Spleen (tissue), 11 donors: Measurements from ENCODE around the gene OSM. TPM values are rescaled to one million over a fixed set of nuclear protein-coding genes. Genes with fewer than 3 reads are reported as not detected.

ENCODE experiments used
- DNase-seq: peaks from one replicate; pipeline ENCODE4 v3.0.0-alpha.2; 2020
- H3K27ac ChIP-seq, 8 donors: fragments of 200-600 bp; sonication (generic) in 7 of 8; 1 replicate in 4 of 8; 2 replicates in 4 of 8; pipeline versions ENCODE4 v1.5.0 to v1.8.0; 2016 to 2021; ENCODE audit warnings: inconsistent platforms in 4 of 8, mild to moderate bottlenecking in 4 of 8, moderate library complexity in 1 of 8
- H3K27me3 ChIP-seq, 7 donors: fragments of 200-600 bp; sonication (generic) in 6 of 7; replicated peaks in 1 of 7; 1 replicate in 4 of 7; 2 replicates in 3 of 7; pipeline versions ENCODE4 v1.5.0 to v1.8.0; 2016 to 2021; ENCODE audit warnings: inconsistent platforms in 3 of 7, mild to moderate bottlenecking in 1 of 7
- H3K36me3 ChIP-seq, 6 donors: fragments of 200-600 bp; sonication (generic) in 5 of 6; 1 replicate in 4 of 6; 2 replicates in 2 of 6; pipeline versions ENCODE4 v1.5.0 to v1.8.0; 2016 to 2021; ENCODE audit warnings: inconsistent platforms in 2 of 6
- H3K4me1 ChIP-seq, 6 donors: fragments of 200-600 bp; sonication (generic) in 5 of 6; 1 replicate in 3 of 6; 2 replicates in 3 of 6; pipeline versions ENCODE4 v1.5.0 to v1.8.0; 2016 to 2021; ENCODE audit warnings: inconsistent platforms in 3 of 6
- H3K4me3 ChIP-seq, 8 donors: fragments of 200-600 bp; sonication (generic) in 7 of 8; 1 replicate in 4 of 8; 2 replicates in 4 of 8; pipeline versions ENCODE4 v1.5.0 to v1.8.0; 2016 to 2021; ENCODE audit warnings: inconsistent platforms in 4 of 8, mild to moderate bottlenecking in 4 of 8, moderate library complexity in 2 of 8
- H3K9me3 ChIP-seq, 8 donors: fragments of 200-600 bp; sonication (generic) in 7 of 8; 1 replicate in 4 of 8; 2 replicates in 4 of 8; pipeline versions ENCODE4 v1.5.0 to v1.8.0; 2016 to 2021; ENCODE audit warnings: inconsistent platforms in 4 of 8
- POLR2A ChIP-seq, 3 donors: fragments of 450-650 bp; IDR thresholded peaks; one replicate each; pipeline ENCODE4 v1.5.1; 2017; ENCODE audit warnings: antibody characterized with exemption in 3 of 3, mild to moderate bottlenecking in 1 of 3
- POLR2AphosphoS5 ChIP-seq, 3 donors: sonication (generic); formaldehyde crosslinking; IDR thresholded peaks; one replicate each; pipeline ENCODE4 v1.5.1; 2017; ENCODE audit warnings: antibody characterized with exemption in 3 of 3
- WGBS, 5 donors: extraction: QIAGEN DNeasy Blood & Tissue Kit in 3 of 5; methylation state at CpG; one replicate each; pipeline versions ENCODE4 v1.1.5 to v1.1.7; 2013 to 2018; 5-methylcytosine and 5-hydroxymethylcytosine counted together
- intact Hi-C: fragments of 100-400 bp; cut with DNase I; formaldehyde crosslinking; loops from one replicate; pipeline ENCODE4 v1.15.0; 2023; ENCODE audit warnings: low total_unique reads
- polyA plus RNA-seq, 3 donors: library from polyadenylated mRNA; stranded (reverse); fragments of 200-250 nt; gene quantifications; one replicate each; pipeline ENCODE4 v1.2.1, GENCODE V29; 2013
- total RNA-seq, 7 donors: library from RNA; depleted of rRNA in 3 of 7; stranded (reverse); fragments of >200 nt in 3 of 7; fragmentation: NEBNext Ultra II Directional in 4 of 7; extraction: Animal tissue kit (Norgen Biotek cat#: 25700) in 4 of 7; gene quantifications; one replicate each; pipeline versions ENCODE4 v1.1.0 to v1.2.1, GENCODE V29; 2016 to 2021
- TF ChIP-seq, protein P1 (sequence below), 11 experiments: fragments of 200-600 bp in 7 of 11; fragments of 450-650 bp in 4 of 11; sonication (generic) in 4 of 11; IDR thresholded peaks in 8 of 11; conservative IDR thresholded peaks in 3 of 11; 1 replicate in 7 of 11; 2 replicates in 4 of 11; pipeline versions ENCODE4 v1.4.0 to v1.8.0; 2016 to 2021; ENCODE audit warnings: antibody characterized with exemption in 11 of 11, inconsistent platforms in 4 of 11, mild to moderate bottlenecking in 1 of 11
- donor health status: healthy with polysubstance abuse.
- donor health status: DM: no; HTN: no; CAD: no; lungs with moderate emphysema.
- donor health status: DM: no; HTN: no; CAD: no.
- donor health status: Bipolar disorder and iron deficiency.
- donor health status: healthy.
- donor health status: DM: no; HTN: no; CAD: no.
- donor health status: DM: yes; HTN: yes; CAD: no.

OSM gene
- total and polyA plus RNA-seq, 10 donors, result 1.2 to 16.8 (median 3.0) TPM

DNA sequence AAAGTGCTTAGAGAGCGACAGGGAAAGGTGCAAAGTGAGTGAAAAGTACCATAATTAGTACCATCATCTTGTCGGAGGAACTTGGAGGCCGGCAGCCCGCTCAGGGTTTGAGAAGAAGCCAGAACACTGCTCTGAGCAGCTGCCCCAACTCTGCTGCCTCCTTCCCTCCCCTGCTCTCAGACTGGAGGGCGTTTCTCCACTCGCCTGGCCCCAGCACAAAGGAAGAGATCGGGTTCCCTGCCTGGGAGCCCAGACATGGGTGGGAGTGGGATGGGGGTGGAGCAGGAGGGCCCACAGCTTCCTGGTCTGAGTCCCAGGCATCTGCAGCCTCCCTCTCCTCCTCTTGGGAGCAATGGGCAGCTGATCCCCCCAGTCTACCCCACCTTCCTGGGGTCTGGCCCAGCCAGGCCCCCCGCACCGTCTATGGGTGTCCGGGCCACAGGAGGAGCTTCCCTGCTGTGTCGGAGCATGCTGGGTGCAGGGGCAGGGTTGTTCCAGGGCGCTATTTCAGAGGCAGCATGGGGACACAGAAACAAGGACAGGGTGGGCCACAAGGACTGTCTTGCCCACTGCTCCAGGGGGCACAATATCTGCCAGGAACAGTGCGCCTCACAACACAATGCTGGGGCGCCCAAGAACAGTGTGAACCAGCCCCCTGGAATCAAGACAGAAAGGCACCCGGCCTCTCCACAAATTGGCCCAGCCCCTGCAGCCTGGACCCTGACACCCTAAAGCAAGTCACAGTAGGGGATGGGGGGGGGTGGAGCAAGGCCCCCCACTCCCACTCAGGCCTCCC is 24.9 kb downstream of the OSM start:
- H3K4me1 ChIP-seq, result peaks cover 5 to 37% (median 24%) of the 10 kb centered on the region in 6 donors
- intact Hi-C loops, result no loop called here
- no peaks in the 10 kb centered on the region for H3K36me3 ChIP-seq
- H3K9me3 ChIP-seq, result no peaks in the 10 kb centered on the region
- peaks cover 0 to 22% (median 10%) of the 10 kb centered on the region in 7 donors for H3K27me3 ChIP-seq
- DNase-seq, result no peak
- no peak for TF ChIP-seq POLR2AphosphoS5 (IDR thresholded peaks at IDR 0.05)
- TF ChIP-seq, protein P1, sequence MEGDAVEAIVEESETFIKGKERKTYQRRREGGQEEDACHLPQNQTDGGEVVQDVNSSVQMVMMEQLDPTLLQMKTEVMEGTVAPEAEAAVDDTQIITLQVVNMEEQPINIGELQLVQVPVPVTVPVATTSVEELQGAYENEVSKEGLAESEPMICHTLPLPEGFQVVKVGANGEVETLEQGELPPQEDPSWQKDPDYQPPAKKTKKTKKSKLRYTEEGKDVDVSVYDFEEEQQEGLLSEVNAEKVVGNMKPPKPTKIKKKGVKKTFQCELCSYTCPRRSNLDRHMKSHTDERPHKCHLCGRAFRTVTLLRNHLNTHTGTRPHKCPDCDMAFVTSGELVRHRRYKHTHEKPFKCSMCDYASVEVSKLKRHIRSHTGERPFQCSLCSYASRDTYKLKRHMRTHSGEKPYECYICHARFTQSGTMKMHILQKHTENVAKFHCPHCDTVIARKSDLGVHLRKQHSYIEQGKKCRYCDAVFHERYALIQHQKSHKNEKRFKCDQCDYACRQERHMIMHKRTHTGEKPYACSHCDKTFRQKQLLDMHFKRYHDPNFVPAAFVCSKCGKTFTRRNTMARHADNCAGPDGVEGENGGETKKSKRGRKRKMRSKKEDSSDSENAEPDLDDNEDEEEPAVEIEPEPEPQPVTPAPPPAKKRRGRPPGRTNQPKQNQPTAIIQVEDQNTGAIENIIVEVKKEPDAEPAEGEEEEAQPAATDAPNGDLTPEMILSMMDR (IDR thresholded peaks at IDR 0.05 in 8 of 11, conservative IDR thresholded peaks at IDR 0.05 in 3 of 11), result no peak
- TF ChIP-seq POLR2A (IDR thresholded peaks at IDR 0.05), result no peak
- no peak overlapping the region for H3K27ac ChIP-seq
- no peak overlapping the region for H3K4me3 ChIP-seq
- 74 to 86% (median 84%) methylated on average over 10 to 15 of the region's 15 CpGs for WGBS, 5 donors

DNA sequence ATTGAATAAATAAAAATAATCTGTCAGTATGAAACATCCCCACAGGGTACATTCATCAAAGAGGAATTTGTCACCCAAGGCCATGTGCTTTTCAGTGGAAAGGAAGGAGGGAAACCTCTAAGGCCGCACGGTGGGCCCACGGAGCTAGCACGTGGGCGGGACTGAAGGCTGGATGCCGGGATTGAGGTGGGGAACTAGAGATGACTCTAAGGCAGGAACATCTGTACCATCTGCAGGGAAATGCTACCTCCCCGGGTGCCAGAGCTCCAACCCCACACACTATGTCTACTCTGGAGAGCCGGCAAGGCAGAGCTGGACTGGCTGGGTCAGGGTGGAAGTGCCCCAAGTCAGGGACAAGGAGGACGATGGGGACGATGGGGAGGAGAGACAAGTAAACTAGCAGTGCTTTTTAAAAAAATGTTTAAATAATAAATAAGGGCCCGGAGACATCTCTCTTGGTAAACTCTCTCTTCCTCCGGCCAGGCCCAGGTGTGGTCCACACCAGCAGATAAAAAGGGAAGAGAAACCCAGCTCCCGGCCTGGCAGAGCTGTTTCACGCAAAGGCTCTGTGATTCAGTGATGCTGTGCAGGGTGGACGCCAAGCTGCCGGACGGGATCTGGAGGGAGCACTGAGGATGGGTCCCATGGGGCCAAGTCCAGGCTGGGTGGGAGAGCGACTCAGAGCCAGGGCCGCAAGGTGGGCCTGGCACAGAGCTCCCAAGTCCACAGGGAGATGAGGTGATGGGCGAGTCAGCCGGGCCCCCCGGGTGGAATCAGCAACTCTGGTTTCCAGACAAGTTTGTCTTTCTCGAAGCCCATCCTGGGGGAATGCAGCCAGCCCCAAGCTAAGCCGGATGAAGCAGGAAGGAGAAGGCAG is 25.9 kb downstream of the OSM start:
- H3K36me3 ChIP-seq, result no peaks in the 10 kb centered on the region
- peaks cover 3 to 37% (median 18%) of the 10 kb centered on the region in 6 donors for H3K4me1 ChIP-seq
- no peak overlapping the region for H3K4me3 ChIP-seq
- peaks cover 0 to 12% (median 2%) of the 10 kb centered on the region in 7 donors for H3K27me3 ChIP-seq
- intact Hi-C loops, result no loop called here
- H3K27ac ChIP-seq, result no peak overlapping the region
- H3K9me3 ChIP-seq, result no peaks in the 10 kb centered on the region
- TF ChIP-seq, protein P1 (IDR thresholded peaks at IDR 0.05 in 8 of 11, conservative IDR thresholded peaks at IDR 0.05 in 3 of 11), result no peak
- TF ChIP-seq POLR2A (IDR thresholded peaks at IDR 0.05) (no peak), POLR2AphosphoS5 (IDR thresholded peaks at IDR 0.05) (no peak)
- no peak for DNase-seq
- WGBS, 5 donors, result 71 to 79% (median 76%) methylated on average over 22 to 24 of the region's 24 CpGs

DNA sequence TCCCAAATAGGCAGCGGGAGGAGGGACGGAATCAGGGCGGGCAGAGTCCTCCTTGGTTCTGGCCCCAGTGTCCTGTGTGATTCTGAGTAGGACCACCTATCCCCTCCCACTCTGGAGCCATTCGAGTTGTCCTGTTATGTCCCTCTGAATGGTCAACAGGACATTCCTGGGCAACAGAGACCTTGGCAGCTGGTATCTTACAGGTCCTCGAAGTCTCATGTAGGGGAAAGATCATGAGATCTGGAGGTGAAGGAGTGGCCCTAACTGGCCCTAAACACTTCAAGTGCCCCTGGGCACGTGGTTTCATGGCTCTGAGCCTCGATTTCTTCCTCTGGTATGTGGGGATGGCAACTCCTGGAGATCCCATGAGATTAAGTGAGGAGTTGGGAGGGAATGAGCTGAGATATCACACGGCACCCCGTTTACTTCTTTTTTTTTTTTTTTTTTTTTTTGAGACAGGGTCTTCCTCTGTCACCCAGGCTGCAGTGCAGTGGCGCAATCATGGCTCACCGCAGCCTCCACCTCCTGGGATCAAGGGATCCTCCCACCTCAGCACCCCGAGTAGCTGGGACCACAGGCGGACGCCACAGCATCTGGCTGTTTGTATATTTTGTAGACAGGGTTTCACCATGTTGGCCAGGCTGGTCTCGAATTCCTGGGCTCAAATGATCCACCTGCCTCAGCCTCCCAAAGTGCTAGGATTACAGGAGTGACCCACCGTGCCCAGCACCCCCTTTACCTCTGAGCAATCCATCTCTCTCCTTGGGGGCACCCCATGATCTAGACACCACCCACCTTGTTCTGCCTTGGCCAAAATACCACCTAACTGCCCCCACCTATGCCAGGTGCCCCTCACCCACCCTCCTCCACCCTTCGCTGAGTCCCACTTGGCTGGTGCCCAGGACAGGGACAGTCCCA is 26.9 kb downstream of the OSM start:
- no peaks in the 10 kb centered on the region for H3K9me3 ChIP-seq
- H3K36me3 ChIP-seq, result no peaks in the 10 kb centered on the region
- no peak for DNase-seq
- WGBS, 5 donors, result 82 to 95% (median 84%) methylated on average over 17 of the region's 17 CpGs
- intact Hi-C loops, result no loop called here
- no peak overlapping the region for H3K27ac ChIP-seq
- peaks cover 0 to 4% (median 0%) of the 10 kb centered on the region in 7 donors for H3K27me3 ChIP-seq
- TF ChIP-seq POLR2A (IDR thresholded peaks at IDR 0.05), result no peak
- no peak for TF ChIP-seq POLR2AphosphoS5 (IDR thresholded peaks at IDR 0.05)
- TF ChIP-seq, protein P1 (IDR thresholded peaks at IDR 0.05 in 8 of 11, conservative IDR thresholded peaks at IDR 0.05 in 3 of 11), result no peak
- no peak overlapping the region for H3K4me3 ChIP-seq
- peaks cover 7 to 38% (median 21%) of the 10 kb centered on the region in 6 donors for H3K4me1 ChIP-seq
